CD14-positive monocyte (primary cell): ENCODE measurements around the gene DDX39A. TPM values are rescaled to one million over a fixed set of nuclear protein-coding genes. Genes with fewer than 3 reads are reported as not detected.

ENCODE experiments used
- DNase-seq, 3 donors: peaks; one replicate each; pipeline ENCODE4 v3.0.0-alpha.2; 2011 to 2022
- H2AFZ ChIP-seq: 2 replicates; pipeline ENCODE4 v1.6.0; 2012; ENCODE audit warnings: mild to moderate bottlenecking, low read depth, low read length, inconsistent platforms; ENCODE audit not compliant: insufficient read depth, poor library complexity, severe bottlenecking
- H3K27ac ChIP-seq, 2 donors: 1 replicate in 1 of 2; 2 replicates in 1 of 2; pipeline ENCODE4 v1.5.1; 2012 to 2013; ENCODE audit warnings: low read length in 2 of 2, control low read depth in 1 of 2, inconsistent platforms in 1 of 2, low read depth in 1 of 2, mild to moderate bottlenecking in 1 of 2
- H3K27me3 ChIP-seq, 2 donors: one replicate each; pipeline versions ENCODE4 v1.6.0 to v1.6.1; 2011 to 2013; ENCODE audit warnings: low read length in 2 of 2; ENCODE audit not compliant: control insufficient read depth in 2 of 2, insufficient read depth in 2 of 2
- H3K36me3 ChIP-seq, 2 donors: replicated peaks in 1 of 2; 1 replicate in 1 of 2; 2 replicates in 1 of 2; pipeline versions ENCODE4 v1.5.1 to v1.6.1; 2012 to 2013; ENCODE audit warnings: low read length in 2 of 2, control low read depth in 1 of 2, inconsistent platforms in 1 of 2, mild to moderate bottlenecking in 1 of 2; ENCODE audit not compliant: insufficient read depth in 2 of 2, control insufficient read depth in 1 of 2
- H3K4me1 ChIP-seq, 2 donors: 1 replicate in 1 of 2; 2 replicates in 1 of 2; pipeline versions ENCODE4 v1.5.1 to v1.6.1; 2012 to 2013; ENCODE audit warnings: low read length in 2 of 2, control low read depth in 1 of 2, inconsistent platforms in 1 of 2, mild to moderate bottlenecking in 1 of 2, moderate library complexity in 1 of 2; ENCODE audit not compliant: insufficient read depth in 2 of 2, control insufficient read depth in 1 of 2
- H3K4me2 ChIP-seq: replicated peaks from 2 replicates; pipeline ENCODE3; 2012; ENCODE audit warnings: low read length, moderate library complexity, mild to moderate bottlenecking; ENCODE audit not compliant: poor library complexity, severe bottlenecking; ENCODE audit errors: extremely low read depth
- H3K4me3 ChIP-seq, 3 experiments: fragments of 200-600 bp in 1 of 3; sonication (generic) in 1 of 3; replicated peaks in 1 of 3; 1 replicate in 2 of 3; 2 replicates in 1 of 3; pipeline ENCODE4 v1.5.1; 2011 to 2013; ENCODE audit warnings: low read length in 3 of 3, mild to moderate bottlenecking in 3 of 3, control low read depth in 2 of 3, low read depth in 2 of 3, inconsistent platforms in 1 of 3, moderate library complexity in 1 of 3
- H3K79me2 ChIP-seq: 2 replicates; pipeline ENCODE4 v1.6.0; 2012; ENCODE audit warnings: mild to moderate bottlenecking, control low read depth, inconsistent platforms, low read length, moderate library complexity; ENCODE audit not compliant: insufficient read depth
- H3K9ac ChIP-seq: 2 replicates; pipeline ENCODE4 v1.6.0; 2017; ENCODE audit warnings: low read length, mild to moderate bottlenecking; ENCODE audit not compliant: insufficient read depth, poor library complexity, severe bottlenecking
- H3K9me3 ChIP-seq, 2 donors: replicated peaks in 1 of 2; 1 replicate in 1 of 2; 2 replicates in 1 of 2; pipeline versions ENCODE4 v1.5.1 to v1.6.1; 2012 to 2013; ENCODE audit warnings: low read length in 2 of 2, control low read depth in 1 of 2; ENCODE audit not compliant: control insufficient read depth in 1 of 2, insufficient read depth in 1 of 2
- H4K20me1 ChIP-seq: 2 replicates; pipeline ENCODE4 v1.6.0; 2012; ENCODE audit warnings: mild to moderate bottlenecking, low read length, control low read depth, moderate library complexity; ENCODE audit not compliant: insufficient read depth
- H3K27ac Mint-ChIP-seq, 7 donors: one replicate each; pipeline ENCODE4 v1.8.0; 2020; ENCODE audit warnings: mild to moderate bottlenecking in 7 of 7, mixed read lengths in 7 of 7, moderate library complexity in 6 of 7, inconsistent platforms in 2 of 7
- H3K27me3 Mint-ChIP-seq, 3 donors: one replicate each; pipeline ENCODE4 v1.8.0; 2021 to 2022; ENCODE audit warnings: low read depth in 3 of 3, mild to moderate bottlenecking in 3 of 3, mixed read lengths in 3 of 3, moderate library complexity in 3 of 3, inconsistent platforms in 1 of 3
- H3K36me3 Mint-ChIP-seq, 2 donors: one replicate each; pipeline ENCODE4 v1.8.0; 2020; ENCODE audit warnings: mixed read lengths in 2 of 2, inconsistent platforms in 1 of 2, mild to moderate bottlenecking in 1 of 2
- H3K4me1 Mint-ChIP-seq: one replicate; pipeline ENCODE4 v1.8.0; 2020; ENCODE audit warnings: mild to moderate bottlenecking, mixed read lengths
- H3K4me3 Mint-ChIP-seq, 2 donors: one replicate each; pipeline ENCODE4 v1.8.0; 2020; ENCODE audit warnings: mild to moderate bottlenecking in 2 of 2, mixed read lengths in 2 of 2, moderate library complexity in 1 of 2
- H3K9me3 Mint-ChIP-seq, 7 donors: one replicate each; pipeline ENCODE4 v1.8.0; 2020 to 2022; ENCODE audit warnings: mixed read lengths in 7 of 7, mild to moderate bottlenecking in 6 of 7, moderate library complexity in 6 of 7, inconsistent platforms in 2 of 7
- CTCF ChIP-seq: fragments of 200-600 bp; IDR thresholded peaks from one replicate; pipeline ENCODE4 v1.8.0; 2022; ENCODE audit warnings: antibody characterized with exemption, mild to moderate bottlenecking
- WGBS: methylation state at CpG from one replicate; pipeline ENCODE4 v1.1.5; 2013; ENCODE audit warnings: missing lambda C conversion rate; ENCODE audit not compliant: insufficient coverage; 5-methylcytosine and 5-hydroxymethylcytosine counted together
- intact Hi-C, 2 donors: fragments of 100-400 bp; cut with micrococcal nuclease; formaldehyde crosslinking; loops; one replicate each; pipeline versions ENCODE4 v1.15.0 to v1.15.1; 2023
- polyA plus RNA-seq, 3 donors: library from polyadenylated mRNA; depleted of rRNA in 1 of 3; unstranded in 2 of 3; stranded (reverse) in 1 of 3; fragments of 300-500 nt in 2 of 3; fragments of >200 nt in 1 of 3; fragmentation: Illumina TruSeq in 2 of 3; gene quantifications; 1 replicate in 2 of 3; 2 replicates in 1 of 3; pipeline ENCODE4 v1.2.3, GENCODE V29; 2012 to 2021

The DDX39A gene
- polyA plus RNA-seq, 3 donors: 78.7 to 187 (median 83.5) TPM

GRCh38 chr19:14390548-14390947, 28.6 kb downstream of the DDX39A start:
- WGBS: 100% methylated on average over 2 of the region's 5 CpGs
- Mint-ChIP-seq H3K4me3 (no peak overlapping the region), H3K27me3 (peaks cover 0 to 2% (median 0%) of the 10 kb centered on the region in 3 donors), H3K27ac (peak overlapping the region in 5 of 7 donors; percentile 26 to 82 (median 69)), H3K9me3 (peaks cover 0 to 2% (median 0%) of the 10 kb centered on the region in 7 donors), H3K36me3 (peaks cover 62 to 89% of the 10 kb centered on the region in 2 donors), H3K4me1 (peaks cover 33% of the 10 kb centered on the region)
- Histone ChIP-seq H2AFZ (no peak overlapping the region), H3K79me2 (peaks cover 61% of the 10 kb centered on the region), H3K9me3 (no peaks in the 10 kb centered on the region), H3K4me3 (no peak overlapping the region), H3K27me3 (no peaks in the 10 kb centered on the region), H3K4me1 (peaks cover 27 to 28% of the 10 kb centered on the region in 2 donors), H3K9ac (no peak overlapping the region), H3K27ac (no peak overlapping the region), H4K20me1 (peaks cover 96% of the 10 kb centered on the region), H3K4me2 (no peak overlapping the region), H3K36me3 (peaks cover 55 to 60% of the 10 kb centered on the region in 2 donors)
- TF ChIP-seq CTCF: no peak
- intact Hi-C loops: loop anchor here in 1 of 2 donors (5.0 kb wide), 1 partner anchor 33 kb away; no protein-coding TSS in a partner anchor
- no peak for DNase-seq

- H3K36me3 ChIP-seq: peaks cover 9 to 10% of the 10 kb centered on the region in 2 donors
- intact Hi-C loops: loop anchor here in 1 of 2 donors (2.0 kb wide), 1 partner anchor 15 kb away; no protein-coding TSS in a partner anchor
- peaks cover 67% of the 10 kb centered on the region for H4K20me1 ChIP-seq
- H3K27ac ChIP-seq: peak overlapping the region; percentile 97
- WGBS: 2% methylated on average over 9 of the region's 11 CpGs
- no peaks in the 10 kb centered on the region for H3K9me3 ChIP-seq
- peak overlapping the region; percentile 86 to 93 (median 89) for H3K4me3 ChIP-seq
- peak overlapping the region; percentile 85 for H3K4me2 ChIP-seq
- Mint-ChIP-seq H3K36me3 (peaks cover 23 to 57% of the 10 kb centered on the region in 2 donors), H3K27me3 (peaks cover 0 to 3% (median 0%) of the 10 kb centered on the region in 3 donors), H3K9me3 (peaks cover 0 to 3% (median 0%) of the 10 kb centered on the region in 7 donors), H3K4me1 (peaks cover 54% of the 10 kb centered on the region), H3K27ac (peak overlapping the region; percentile 90 to 99 (median 98)), H3K4me3 (peak overlapping the region; percentile 91 to 99)
- H3K27me3 ChIP-seq: no peaks in the 10 kb centered on the region
- H3K9ac ChIP-seq: peak overlapping the region; percentile 96
- TF ChIP-seq CTCF: no peak
- H2AFZ ChIP-seq: no peak overlapping the region
- peaks cover 84% of the 10 kb centered on the region for H3K79me2 ChIP-seq
- DNase-seq: peak in 1 of 3 donors; percentile 12
- H3K4me1 ChIP-seq: peaks cover 56 to 60% of the 10 kb centered on the region in 2 donors
Measured at GRCh38 chr19:14385492-14385891, 33.6 kb downstream of the DDX39A start.
